Smooth muscle cell of the coronary artery (primary cell): Measurements from ENCODE around the gene NXF1. TPM values are rescaled to one million over a fixed set of nuclear protein-coding genes. Genes with fewer than 3 reads are reported as not detected.

Source experiments
- total RNA-seq: library from RNA; depleted of rRNA; stranded (reverse); fragments of >200 nt; gene quantifications from 2 replicates; pipeline ENCODE4 v1.2.3, GENCODE V29; 2014; ENCODE audit warnings: low replicate concordance

The NXF1 gene
- total RNA-seq: 12.1 and 24.9 TPM in 2 replicates

GRCh38 chr11:62805076-62805892 is at the start of gene NXF1:
TSS of gene NXF1 (minus strand) at chr11:62805440. CDS start at chr11:62805356, 84 bp downstream.

DNA sequence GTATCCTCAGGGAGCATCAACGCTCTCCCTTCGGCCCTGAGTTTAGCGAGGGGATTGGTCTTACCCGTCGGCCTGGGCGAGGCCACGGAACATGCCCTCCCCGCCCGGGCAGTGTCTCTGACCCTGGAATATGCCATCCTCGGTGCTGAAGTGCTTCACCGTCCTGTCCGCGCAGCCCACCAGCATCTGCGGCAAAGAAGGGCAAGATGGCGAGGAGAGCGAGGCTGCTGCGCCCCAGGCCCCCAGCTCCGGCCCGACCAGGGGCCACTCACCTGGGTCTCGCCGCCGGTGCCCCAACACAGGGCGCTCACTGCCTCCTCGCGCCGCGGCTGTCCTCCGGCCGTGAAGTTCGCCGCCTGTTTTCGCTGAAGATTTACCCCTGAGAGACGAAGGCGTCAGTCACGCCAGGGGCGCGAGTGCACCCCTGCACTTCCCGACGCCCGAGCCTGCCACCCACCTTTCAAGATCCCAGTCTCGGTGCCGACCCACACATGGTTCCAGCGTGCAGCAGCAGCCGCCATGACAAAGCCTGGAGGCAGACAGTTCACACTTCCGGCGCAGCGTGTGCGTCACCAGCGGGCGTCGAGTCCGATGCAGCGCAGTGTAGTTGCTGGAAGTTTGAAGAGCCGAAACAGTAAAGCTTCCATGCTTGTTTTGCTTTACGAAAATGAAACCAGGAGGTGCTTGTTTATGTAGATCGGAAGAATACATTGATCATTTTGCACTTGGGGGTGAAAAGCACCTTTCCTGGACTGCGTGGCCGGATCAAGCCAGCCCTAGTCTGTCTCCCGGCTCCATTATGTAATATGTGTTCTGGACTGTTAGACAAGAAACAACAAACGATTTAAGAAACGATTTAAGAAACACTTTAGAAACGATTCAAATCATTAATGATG is 34.1 kb upstream of the NXF1 start, which contains the start of gene WDR74:
Gene WDR74, minus strand, starts transcription at position 541 of the 896 bp plus-strand sequence. Its CDS starts 20 bp downstream, at position 521.

GRCh38 chr11:62832336-62833234 is 27.3 kb upstream of the NXF1 start, which contains the start of gene TEX54:
TSS of gene TEX54 (minus strand) at chr11:62832841.

GRCh38 chr11:62831520-62832335 is 26.5 kb upstream of the NXF1 start, which contains the start of gene STX5:
TSS of gene STX5 (minus strand) at chr11:62832051. CDS start at chr11:62831243, 808 bp downstream.

GRCh38 chr11:62791501-62792201 is 13.6 kb downstream of the NXF1 start, which contains the start of gene TMEM223:
TSS of gene TMEM223 (minus strand) at chr11:62792006. CDS start at chr11:62791994, 12 bp downstream.

GRCh38 chr11:62787005-62787759 is 18.1 kb downstream of the NXF1 start, which contains the start of gene TMEM179B:
TSS of gene TMEM179B (plus strand) at chr11:62787402. CDS start at chr11:62787432, 30 bp downstream.

GRCh38 chr11:62771144-62772021 is 33.9 kb downstream of the NXF1 start, which contains the start of gene TAF6L:
TSS of gene TAF6L (plus strand) at chr11:62771396. CDS start at chr11:62775784, 4,388 bp downstream.

DNA sequence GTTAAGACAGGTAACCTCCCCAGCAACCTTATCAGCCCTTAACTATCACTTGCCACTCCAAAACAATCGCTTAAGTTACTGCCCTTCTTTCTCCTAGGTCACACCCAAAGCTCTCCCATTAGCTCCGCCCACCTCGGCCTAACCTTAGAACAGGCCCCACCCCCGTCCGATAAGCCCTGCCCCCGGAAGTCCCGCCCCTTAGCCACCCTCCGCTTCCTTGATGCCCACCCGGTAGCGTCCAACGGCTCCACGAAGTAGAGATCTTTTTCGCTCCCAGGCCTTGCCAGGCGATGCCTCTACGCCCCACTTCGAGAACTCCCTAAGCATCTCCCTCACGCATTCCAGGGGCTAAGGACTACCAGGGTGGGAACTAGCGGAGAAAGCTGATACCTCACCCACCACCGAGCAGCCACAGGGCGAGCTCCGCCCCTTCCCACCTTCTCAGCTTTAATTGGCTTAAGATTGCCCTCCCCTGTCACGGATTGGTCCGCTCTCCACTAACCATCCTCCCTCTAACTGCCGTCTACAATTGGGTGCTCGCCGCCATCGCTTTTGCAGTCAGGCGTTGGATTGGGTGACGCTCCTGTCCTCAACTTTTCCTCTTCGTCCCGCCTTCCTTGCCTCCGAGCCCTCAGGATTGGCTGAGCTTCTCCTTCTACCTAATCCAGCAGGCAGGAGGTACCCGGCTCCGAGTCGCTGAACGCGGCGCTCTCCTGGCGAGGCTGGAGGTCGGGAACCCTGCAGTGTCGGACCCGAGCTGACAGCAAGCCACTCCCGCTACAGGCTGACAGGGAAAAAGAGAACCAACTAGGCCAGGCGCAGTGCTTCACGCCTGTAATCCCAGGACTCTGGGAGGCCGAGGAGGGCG is 51.3 kb downstream of the NXF1 start, which contains the start of gene ZBTB3:
Gene ZBTB3, minus strand, starts transcription at position 425 of the 868 bp plus-strand sequence. CDS start 496 bp downstream, outside the sequence.

Other genes with a start within 250 kb of the NXF1 start
- gene EEF1G, start 231.5 kb downstream of the NXF1 start, total RNA-seq: 1,294 and 1,609 TPM in 2 replicates
- gene TUT1, start 213.9 kb downstream of the NXF1 start, total RNA-seq: 5.4 and 6.5 TPM in 2 replicates
- gene MTA2, start 203.6 kb downstream of the NXF1 start, total RNA-seq: 79.0 and 124 TPM in 2 replicates
- gene EML3, start 192.7 kb downstream of the NXF1 start, total RNA-seq: 10.3 and 20.2 TPM in 2 replicates
- 6.7 and 8.4 TPM in 2 replicates for gene ROM1, start 192.2 kb downstream of the NXF1 start, total RNA-seq
- gene B3GAT3, start 183.5 kb downstream of the NXF1 start, total RNA-seq: 17.2 and 20.3 TPM in 2 replicates
- gene GANAB, start 158.8 kb downstream of the NXF1 start, total RNA-seq: 211 and 260 TPM in 2 replicates
- gene INTS5, start 152.1 kb downstream of the NXF1 start, total RNA-seq: 12.4 and 15.0 TPM in 2 replicates
- gene C11orf98, start 140.2 kb downstream of the NXF1 start, total RNA-seq: 7.3 and 54.1 TPM in 2 replicates
- 7.4 TPM in 2 replicates for gene CSKMT, start 140.1 kb downstream of the NXF1 start, total RNA-seq
- 12.1 and 14.4 TPM in 2 replicates for gene UQCC3, start 133.8 kb downstream of the NXF1 start, total RNA-seq
- 0.82 and 2.4 TPM in 2 replicates for gene LBHD1, start 133.2 kb downstream of the NXF1 start, total RNA-seq
- gene UBXN1, start 126.4 kb downstream of the NXF1 start, total RNA-seq: 154 and 462 TPM in 2 replicates
- gene LRRN4CL, start 115.9 kb downstream of the NXF1 start, total RNA-seq: 0.45 and 17.7 TPM in 2 replicates
- gene BSCL2, start 98.0 kb downstream of the NXF1 start, total RNA-seq: 34.7 and 65.3 TPM in 2 replicates
- not detected in 2 replicates for gene GNG3, start 97.8 kb downstream of the NXF1 start, total RNA-seq
- gene HNRNPUL2, start 78.0 kb downstream of the NXF1 start, total RNA-seq: 7.5 and 8.9 TPM in 2 replicates
- gene TTC9C, start 77.0 kb downstream of the NXF1 start, total RNA-seq: 33.1 and 39.7 TPM in 2 replicates
- gene ZBTB3, start 51.3 kb downstream of the NXF1 start, total RNA-seq: 8.0 and 9.4 TPM in 2 replicates
- 93.8 and 114 TPM in 2 replicates for gene POLR2G, start 43.9 kb downstream of the NXF1 start, total RNA-seq
- 13.2 and 27.4 TPM in 2 replicates for gene TAF6L, start 34.0 kb downstream of the NXF1 start, total RNA-seq
- gene TMEM179B, start 18.0 kb downstream of the NXF1 start, total RNA-seq: 19.2 and 22.9 TPM in 2 replicates
- gene TMEM223, start 13.4 kb downstream of the NXF1 start, total RNA-seq: 4.6 and 14.6 TPM in 2 replicates
- gene STX5, start 26.6 kb upstream of the NXF1 start, total RNA-seq: 45.7 and 50.7 TPM in 2 replicates
- not detected in 2 replicates for gene TEX54, start 27.4 kb upstream of the NXF1 start, total RNA-seq
- gene WDR74, start 34.1 kb upstream of the NXF1 start, total RNA-seq: 57.8 and 63.7 TPM in 2 replicates
- gene SLC3A2, start 75.5 kb upstream of the NXF1 start, total RNA-seq: 226 and 293 TPM in 2 replicates
- not detected in 2 replicates for gene CHRM1, start 115.9 kb upstream of the NXF1 start, total RNA-seq
- not detected in 2 replicates for gene SLC22A6, start 179.5 kb upstream of the NXF1 start, total RNA-seq
- gene SLC22A8, start 210.4 kb upstream of the NXF1 start, total RNA-seq: not detected in 2 replicates